Mammary epithelial cell (primary cell): ENCODE data around the gene NAV3.

Source experiments
- EZH2 ChIP-seq: IDR thresholded peaks from 2 replicates; pipeline ENCODE4 v1.6.1; 2012; ENCODE audit warnings: low read length, inconsistent platforms, borderline replicate concordance
- TF ChIP-seq, protein P1 (sequence below), 2 donors: IDR thresholded peaks in 1 of 2; conservative IDR thresholded peaks in 1 of 2; 2 replicates each; pipeline ENCODE4 v1.5.1; 2011 to 2012; ENCODE audit warnings: inconsistent platforms in 2 of 2, low read length in 2 of 2, mild to moderate bottlenecking in 2 of 2, control low read depth in 1 of 2, low read depth in 1 of 2; ENCODE audit not compliant: insufficient read depth in 1 of 2; ENCODE audit errors: extremely low read depth in 1 of 2

GRCh38 chr12:78209846-78210505, 379.3 kb downstream of the NAV3 start:
- TF ChIP-seq, protein P1, sequence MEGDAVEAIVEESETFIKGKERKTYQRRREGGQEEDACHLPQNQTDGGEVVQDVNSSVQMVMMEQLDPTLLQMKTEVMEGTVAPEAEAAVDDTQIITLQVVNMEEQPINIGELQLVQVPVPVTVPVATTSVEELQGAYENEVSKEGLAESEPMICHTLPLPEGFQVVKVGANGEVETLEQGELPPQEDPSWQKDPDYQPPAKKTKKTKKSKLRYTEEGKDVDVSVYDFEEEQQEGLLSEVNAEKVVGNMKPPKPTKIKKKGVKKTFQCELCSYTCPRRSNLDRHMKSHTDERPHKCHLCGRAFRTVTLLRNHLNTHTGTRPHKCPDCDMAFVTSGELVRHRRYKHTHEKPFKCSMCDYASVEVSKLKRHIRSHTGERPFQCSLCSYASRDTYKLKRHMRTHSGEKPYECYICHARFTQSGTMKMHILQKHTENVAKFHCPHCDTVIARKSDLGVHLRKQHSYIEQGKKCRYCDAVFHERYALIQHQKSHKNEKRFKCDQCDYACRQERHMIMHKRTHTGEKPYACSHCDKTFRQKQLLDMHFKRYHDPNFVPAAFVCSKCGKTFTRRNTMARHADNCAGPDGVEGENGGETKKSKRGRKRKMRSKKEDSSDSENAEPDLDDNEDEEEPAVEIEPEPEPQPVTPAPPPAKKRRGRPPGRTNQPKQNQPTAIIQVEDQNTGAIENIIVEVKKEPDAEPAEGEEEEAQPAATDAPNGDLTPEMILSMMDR (conservative IDR thresholded peaks at IDR 0.05 in 1 of 2, IDR thresholded peaks at IDR 0.05 in 1 of 2; ENCODE audit: extremely low read depth in 1 of 2, insufficient read depth in 1 of 2, low read depth in 1 of 2, low read length in 2 of 2): no peak
- no peak for TF ChIP-seq EZH2
